Endodermal cell (in vitro differentiated cells): ENCODE measurements around the gene PPM1L. TPM values are rescaled to one million over a fixed set of nuclear protein-coding genes. Genes with fewer than 3 reads are reported as not detected.

Source experiments
- DNase-seq: peaks from one replicate; pipeline ENCODE4 v3.0.0-alpha.2; 2017
- H3K27ac ChIP-seq: 2 replicates; pipeline ENCODE4 v1.5.1; 2013; ENCODE audit warnings: mild to moderate bottlenecking, low read depth, low read length, moderate library complexity
- H3K27me3 ChIP-seq: 2 replicates; pipeline ENCODE4 v1.6.1; 2013; ENCODE audit warnings: mild to moderate bottlenecking, low read length, moderate library complexity; ENCODE audit not compliant: insufficient read depth, control insufficient read depth, poor library complexity, severe bottlenecking
- H3K36me3 ChIP-seq: 2 replicates; pipeline ENCODE4 v1.7.0; 2013; ENCODE audit warnings: mild to moderate bottlenecking, low read length, moderate library complexity; ENCODE audit not compliant: control insufficient read depth, insufficient read depth
- H3K4me1 ChIP-seq: one replicate; pipeline ENCODE4 v1.7.0; 2013; ENCODE audit warnings: low read length; ENCODE audit not compliant: control insufficient read depth, insufficient read depth
- H3K4me3 ChIP-seq: 2 replicates; pipeline ENCODE4 v1.5.1; 2013; ENCODE audit warnings: mild to moderate bottlenecking, low read length, moderate library complexity
- H3K9ac ChIP-seq: 2 replicates; pipeline ENCODE4 v1.6.1; 2013; ENCODE audit warnings: mild to moderate bottlenecking, low read length, moderate library complexity; ENCODE audit not compliant: poor library complexity, severe bottlenecking; ENCODE audit errors: extremely low read depth
- H3K9me3 ChIP-seq: 2 replicates; pipeline ENCODE4 v1.6.1; 2013; ENCODE audit warnings: mild to moderate bottlenecking, low read length, moderate library complexity; ENCODE audit not compliant: control insufficient read depth
- H3K27ac Mint-ChIP-seq: 2 replicates; pipeline ENCODE4 v1.8.0; 2020; ENCODE audit warnings: mixed read lengths
- H3K27me3 Mint-ChIP-seq: 2 replicates; pipeline ENCODE4 v1.8.0; 2021; ENCODE audit warnings: mild to moderate bottlenecking, mixed read lengths; ENCODE audit not compliant: insufficient read depth
- H3K36me3 Mint-ChIP-seq: 2 replicates; pipeline ENCODE4 v1.8.0; 2020; ENCODE audit warnings: low read depth, mixed read lengths
- H3K4me1 Mint-ChIP-seq: 2 replicates; pipeline ENCODE4 v1.8.0; 2020; ENCODE audit warnings: mixed read lengths
- H3K4me3 Mint-ChIP-seq: 2 replicates; pipeline ENCODE4 v1.8.0; 2020; ENCODE audit warnings: mild to moderate bottlenecking, moderate library complexity, mixed read lengths
- H3K9me3 Mint-ChIP-seq: 2 replicates; pipeline ENCODE4 v1.8.0; 2020; ENCODE audit warnings: mild to moderate bottlenecking, mixed read lengths
- WGBS, 2 experiments: methylation state at CpG; one replicate each; pipeline versions ENCODE4 v1.1.5 to v1.1.7; 2013; ENCODE audit warnings: missing lambda C conversion rate in 2 of 2, mixed read lengths in 1 of 2; ENCODE audit not compliant: insufficient coverage in 1 of 2, insufficient read length in 1 of 2; 5-methylcytosine and 5-hydroxymethylcytosine counted together
- total RNA-seq, 2 donors: library from RNA; stranded (reverse); fragmentation: NEBNext Ultra II Directional in 1 of 2; extraction: Animal tissue kit (Norgen Biotek cat#: 25700) in 1 of 2; gene quantifications; 2 replicates in 1 of 2; 3 replicates in 1 of 2; pipeline ENCODE4 v1.2.1, GENCODE V29; 2021
- TF ChIP-seq, protein P1 (sequence below): fragments of 200-600 bp; sonication (generic); conservative IDR thresholded peaks from 2 replicates; pipeline ENCODE4 v1.5.0; 2021; ENCODE audit warnings: antibody characterized with exemption, mild to moderate bottlenecking

Gene PPM1L
- total RNA-seq, 2 donors from 2014 or later = 1.6 to 3.3 TPM

- H3K4me1 Mint-ChIP-seq = peaks cover 17% of the 10 kb centered on the region
- H3K4me3 Mint-ChIP-seq = no peak overlapping the region
- Histone ChIP-seq H3K4me1 (peaks cover 4% of the 10 kb centered on the region), H3K27ac (no peak overlapping the region), H3K9ac (no peak overlapping the region), H3K9me3 (no peaks in the 10 kb centered on the region), H3K4me3 (no peak overlapping the region), H3K36me3 (no peaks in the 10 kb centered on the region), H3K27me3 (peaks cover 25% of the 10 kb centered on the region)
- WGBS, 2 experiments = 90% methylated on average over 2 of the region's 3 CpGs; no CpG with 5 or more reads in 1 of the 2 experiments
- no peaks in the 10 kb centered on the region for H3K9me3 Mint-ChIP-seq
- H3K27ac Mint-ChIP-seq = no peak overlapping the region
- no peak for DNase-seq
- H3K36me3 Mint-ChIP-seq = no peaks in the 10 kb centered on the region
- TF ChIP-seq, protein P1, sequence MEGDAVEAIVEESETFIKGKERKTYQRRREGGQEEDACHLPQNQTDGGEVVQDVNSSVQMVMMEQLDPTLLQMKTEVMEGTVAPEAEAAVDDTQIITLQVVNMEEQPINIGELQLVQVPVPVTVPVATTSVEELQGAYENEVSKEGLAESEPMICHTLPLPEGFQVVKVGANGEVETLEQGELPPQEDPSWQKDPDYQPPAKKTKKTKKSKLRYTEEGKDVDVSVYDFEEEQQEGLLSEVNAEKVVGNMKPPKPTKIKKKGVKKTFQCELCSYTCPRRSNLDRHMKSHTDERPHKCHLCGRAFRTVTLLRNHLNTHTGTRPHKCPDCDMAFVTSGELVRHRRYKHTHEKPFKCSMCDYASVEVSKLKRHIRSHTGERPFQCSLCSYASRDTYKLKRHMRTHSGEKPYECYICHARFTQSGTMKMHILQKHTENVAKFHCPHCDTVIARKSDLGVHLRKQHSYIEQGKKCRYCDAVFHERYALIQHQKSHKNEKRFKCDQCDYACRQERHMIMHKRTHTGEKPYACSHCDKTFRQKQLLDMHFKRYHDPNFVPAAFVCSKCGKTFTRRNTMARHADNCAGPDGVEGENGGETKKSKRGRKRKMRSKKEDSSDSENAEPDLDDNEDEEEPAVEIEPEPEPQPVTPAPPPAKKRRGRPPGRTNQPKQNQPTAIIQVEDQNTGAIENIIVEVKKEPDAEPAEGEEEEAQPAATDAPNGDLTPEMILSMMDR = no peak
- peaks cover 34% of the 10 kb centered on the region for H3K27me3 Mint-ChIP-seq
These were observed 3.0 kb downstream of the PPM1L start for GRCh38 chr3:160758929-160759577.

- Mint-ChIP-seq H3K27ac (no peak overlapping the region), H3K4me1 (peaks cover under 1% of the 10 kb centered on the region)
- 100% methylated on average over 1 of the region's 1 CpG for WGBS, 2 experiments
These were observed 7.0 kb downstream of the PPM1L start for GRCh38 chr3:160763073-160763472.

DNA sequence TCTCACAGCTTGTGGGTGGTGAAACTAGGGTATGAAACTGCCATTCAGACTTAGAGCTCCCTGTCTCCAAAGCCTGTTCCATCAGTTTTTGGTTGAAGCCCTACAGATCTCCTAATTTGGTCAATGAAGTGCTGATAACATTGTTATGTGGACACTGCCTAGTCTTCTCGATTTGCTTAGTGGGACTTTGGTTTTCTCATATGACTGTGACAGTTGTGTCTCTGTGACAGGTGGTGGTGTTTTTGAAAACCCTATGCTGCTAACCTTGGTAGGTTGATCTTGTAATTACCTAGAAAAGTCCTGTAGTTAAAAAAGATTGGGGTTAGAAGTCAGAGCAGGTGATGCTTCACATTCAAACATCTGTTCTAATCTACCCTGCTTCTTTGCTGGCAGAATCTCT lies 9.2 kb downstream of the PPM1L start:
- WGBS, 2 experiments = 92% methylated on average over 1 of the region's 1 CpG; no CpG with 5 or more reads in 1 of the 2 experiments
- Histone ChIP-seq H3K27me3 (no peaks in the 10 kb centered on the region), H3K9me3 (no peaks in the 10 kb centered on the region), H3K36me3 (no peaks in the 10 kb centered on the region), H3K4me1 (no peaks in the 10 kb centered on the region), H3K9ac (no peak overlapping the region), H3K4me3 (no peak overlapping the region), H3K27ac (no peak overlapping the region)
- Mint-ChIP-seq H3K27ac (no peak overlapping the region), H3K27me3 (no peaks in the 10 kb centered on the region), H3K4me3 (no peak overlapping the region), H3K36me3 (no peaks in the 10 kb centered on the region), H3K9me3 (no peaks in the 10 kb centered on the region), H3K4me1 (no peaks in the 10 kb centered on the region)
- TF ChIP-seq, protein P1 = no peak
- DNase-seq = no peak

More at GRCh38 chr3:160763073-160763472, 7.0 kb downstream of the PPM1L start:
- Mint-ChIP-seq H3K4me3 (no peak overlapping the region), H3K9me3 (no peaks in the 10 kb centered on the region), H3K36me3 (no peaks in the 10 kb centered on the region), H3K27me3 (peaks cover 7% of the 10 kb centered on the region)
- DNase-seq = no peak
- Histone ChIP-seq H3K27me3 (peaks cover under 1% of the 10 kb centered on the region), H3K36me3 (no peaks in the 10 kb centered on the region), H3K9me3 (no peaks in the 10 kb centered on the region), H3K4me1 (no peaks in the 10 kb centered on the region), H3K27ac (no peak overlapping the region), H3K4me3 (no peak overlapping the region), H3K9ac (no peak overlapping the region)
- TF ChIP-seq, protein P1 = no peak
